GM10847 (cell line): ENCODE data around the gene TAS1R1.

ENCODE experiments used
- POLR2A ChIP-seq: IDR thresholded peaks from 2 replicates; pipeline ENCODE4 v1.6.1; 2011; ENCODE audit not compliant: insufficient read length; ENCODE audit errors: extremely low read depth

Gene TAS1R1

GRCh38 chr1:6578624-6579373, 23.7 kb downstream of the TAS1R1 start:
- no peak for TF ChIP-seq POLR2A

GRCh38 chr1:6579374-6580118, 24.4 kb downstream of the TAS1R1 start, which contains the start of gene ZBTB48:
ZBTB48 (plus strand) TSS chr1:6579994; CDS start chr1:6580610, 616 bp downstream.
- TF ChIP-seq POLR2A, result peak; percentile 97

DNA sequence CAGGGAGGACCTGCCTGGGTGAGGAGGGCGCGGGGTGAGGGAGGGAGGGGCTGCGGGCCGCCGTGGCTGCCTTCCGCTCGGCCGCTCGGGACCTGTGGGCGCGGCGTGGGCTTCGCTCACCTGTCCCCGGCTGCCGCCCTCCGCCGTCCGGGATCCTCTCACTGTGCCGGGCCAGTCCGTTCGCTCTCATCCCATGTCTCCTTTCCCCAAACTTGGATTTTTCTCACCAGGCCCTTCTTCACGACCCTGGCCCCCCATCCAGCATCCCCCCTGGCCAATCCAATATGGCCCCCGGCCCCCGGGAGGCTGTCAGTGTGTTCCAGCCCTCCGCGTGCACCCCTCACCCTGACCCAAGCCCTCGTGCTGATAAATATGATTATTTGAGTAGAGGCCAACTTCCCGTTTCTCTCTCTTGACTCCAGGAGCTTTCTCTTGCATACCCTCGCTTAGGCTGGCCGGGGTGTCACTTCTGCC, 25.0 kb downstream of the TAS1R1 start:
- TF ChIP-seq POLR2A, result no peak

- TF ChIP-seq POLR2A, result no peak
Observed at GRCh38 chr1:6580593-6581409, 25.7 kb downstream of the TAS1R1 start.

GRCh38 chr1:6581561-6582305, 26.6 kb downstream of the TAS1R1 start:
- no peak for TF ChIP-seq POLR2A

DNA sequence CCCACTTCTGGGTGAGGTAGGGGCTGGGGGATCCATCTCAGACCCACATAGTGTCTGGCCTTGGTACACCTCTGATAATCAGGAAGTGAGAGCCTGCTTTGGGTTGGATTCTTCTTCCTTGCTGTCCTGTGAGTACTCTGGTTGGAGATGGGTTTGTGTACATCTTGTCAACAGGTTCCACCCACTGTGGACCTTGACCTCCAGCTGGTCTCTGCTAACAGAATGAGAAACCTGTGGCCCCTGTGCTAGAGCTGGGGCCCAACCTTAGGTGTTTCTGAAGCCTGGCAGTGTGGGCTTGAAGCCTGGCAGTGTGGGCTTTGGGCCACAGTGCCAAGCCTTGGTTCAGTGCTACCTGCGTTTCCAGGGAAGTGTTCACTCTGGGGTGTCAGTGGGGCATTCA, 27.3 kb downstream of the TAS1R1 start:
- no peak for TF ChIP-seq POLR2A

DNA sequence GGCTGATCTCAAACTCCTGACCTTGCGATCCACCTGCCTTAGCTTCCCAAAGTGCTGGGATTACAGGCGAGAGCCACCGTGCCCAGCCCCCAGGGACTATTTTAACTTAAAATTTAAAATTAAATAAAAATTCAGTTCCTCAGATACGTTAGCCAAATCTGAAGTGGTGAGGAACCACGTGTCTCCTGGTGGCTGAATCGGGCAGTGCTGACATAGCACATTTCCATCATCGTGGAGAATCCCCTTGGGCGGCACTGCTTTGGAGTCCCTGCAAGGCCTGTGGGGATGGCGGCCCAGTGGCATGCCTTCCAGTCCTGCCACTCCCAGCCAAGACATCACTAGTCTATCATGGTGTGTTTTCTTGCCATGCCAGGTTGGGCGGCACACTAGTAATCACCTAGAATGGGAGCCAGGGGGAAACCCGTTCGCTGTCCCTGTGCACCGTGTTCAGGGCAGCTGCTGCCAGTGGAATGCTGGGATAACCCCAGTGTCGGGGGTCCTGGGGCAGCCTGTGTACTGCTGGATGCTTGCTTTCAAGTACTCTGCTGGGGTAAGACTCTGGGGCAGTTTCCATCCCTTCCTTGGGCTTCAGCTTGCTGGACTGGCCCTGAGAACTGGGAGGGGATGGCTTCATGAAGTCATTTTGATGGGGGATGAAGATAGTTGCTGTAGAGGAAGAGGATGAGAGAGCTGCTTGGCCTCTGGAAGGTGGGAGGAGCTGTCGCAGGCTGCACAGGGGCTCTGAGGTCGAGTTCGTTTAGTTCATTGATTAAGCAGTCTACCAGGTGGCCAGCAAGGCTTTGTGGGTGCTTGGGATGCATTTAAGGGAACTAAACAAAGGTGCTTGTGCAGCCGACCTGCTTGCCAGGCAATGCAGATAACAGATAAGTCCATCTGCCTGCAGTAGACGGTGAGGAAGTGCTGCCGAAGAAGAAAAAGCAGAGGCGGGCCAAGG, 29.3 kb downstream of the TAS1R1 start:
- TF ChIP-seq POLR2A, result no peak

DNA sequence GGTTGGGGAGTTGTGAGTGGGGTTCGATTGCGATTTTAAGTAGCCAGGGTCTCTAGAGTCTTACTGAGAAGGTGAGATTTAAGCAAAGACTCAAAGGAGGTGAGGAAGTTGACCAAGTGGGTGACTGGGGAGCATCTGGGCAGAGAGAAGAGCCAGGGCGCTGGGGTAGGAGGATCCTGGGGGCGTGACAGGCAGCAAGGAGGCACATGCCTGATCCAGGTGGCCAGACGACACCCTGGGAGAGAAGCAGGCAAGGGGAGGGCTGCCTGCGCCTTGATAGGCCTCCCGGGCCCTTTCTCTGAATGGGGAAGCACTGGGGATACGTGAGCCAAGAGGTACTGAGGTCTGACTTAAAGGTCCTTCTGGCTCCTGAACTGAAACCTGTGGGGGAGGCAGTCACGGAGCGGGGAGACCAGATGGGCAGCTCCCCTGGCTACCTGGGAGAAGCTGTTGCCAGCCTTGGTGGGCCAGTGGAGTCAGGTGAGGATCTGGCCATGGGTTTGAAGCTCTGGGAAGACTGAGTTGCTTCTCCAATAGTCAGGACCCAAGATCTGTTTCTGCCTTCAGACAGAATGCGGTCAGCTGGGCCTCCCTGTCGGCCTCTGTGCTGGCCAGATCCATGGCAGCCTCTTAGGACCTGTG, 30.1 kb downstream of the TAS1R1 start:
- no peak for TF ChIP-seq POLR2A

GRCh38 chr1:6585841-6586240, 30.7 kb downstream of the TAS1R1 start:
- no peak for TF ChIP-seq POLR2A

DNA sequence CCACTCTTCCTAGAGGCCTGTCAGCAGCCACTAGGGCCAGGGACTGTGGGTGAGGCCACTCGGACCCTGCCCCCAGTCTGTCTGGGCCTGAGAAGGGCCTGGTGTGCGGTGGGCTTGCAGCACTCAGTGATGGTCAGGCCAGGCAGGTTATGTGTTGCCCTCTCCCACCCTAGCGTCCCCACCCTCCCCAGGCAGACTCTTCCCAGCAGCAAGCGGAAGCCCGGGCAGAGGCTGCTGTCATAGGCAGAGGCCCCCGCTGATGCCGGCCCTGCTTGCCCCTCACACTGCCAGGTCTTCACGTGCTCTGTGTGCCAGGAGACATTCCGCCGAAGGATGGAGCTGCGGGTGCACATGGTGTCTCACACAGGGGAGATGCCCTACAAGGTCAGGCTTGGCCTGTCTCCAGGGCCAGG, 31.3 kb downstream of the TAS1R1 start:
- TF ChIP-seq POLR2A, result no peak

DNA sequence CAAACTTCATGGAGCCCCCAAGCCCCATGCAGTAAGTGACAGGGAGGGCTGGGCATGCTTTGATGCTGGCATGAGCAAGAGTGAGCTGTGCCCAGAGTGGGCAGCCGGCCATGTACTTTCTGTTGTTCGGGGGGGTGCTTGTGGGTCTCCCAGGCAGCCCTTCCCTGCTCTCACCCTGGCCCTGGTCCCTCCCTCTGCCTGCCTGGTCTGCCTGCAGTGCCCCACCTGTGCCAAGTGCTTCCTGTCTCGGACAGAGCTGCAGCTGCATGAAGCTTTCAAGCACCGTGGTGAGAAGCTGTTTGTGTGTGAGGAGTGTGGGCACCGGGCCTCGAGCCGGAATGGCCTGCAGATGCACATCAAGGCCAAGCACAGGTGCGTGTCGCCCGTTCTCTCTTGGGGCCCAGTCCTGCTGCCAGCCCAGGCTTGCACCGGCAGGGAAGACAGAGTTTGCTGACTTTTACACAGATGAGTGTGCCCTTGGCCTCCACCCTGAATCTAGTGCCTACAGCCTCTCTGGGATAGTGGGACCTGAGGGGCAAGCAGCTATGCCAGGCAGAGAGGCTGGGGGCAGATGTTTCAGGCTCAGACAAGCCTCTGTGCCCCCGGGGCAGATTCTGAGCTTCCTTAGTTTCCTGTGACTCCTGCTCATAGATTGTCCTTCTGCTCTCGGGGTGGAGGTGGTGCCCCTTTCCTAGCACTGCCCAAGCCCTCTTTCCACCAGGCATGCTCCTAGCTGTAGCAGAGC, 32.3 kb downstream of the TAS1R1 start:
- no peak for TF ChIP-seq POLR2A

DNA sequence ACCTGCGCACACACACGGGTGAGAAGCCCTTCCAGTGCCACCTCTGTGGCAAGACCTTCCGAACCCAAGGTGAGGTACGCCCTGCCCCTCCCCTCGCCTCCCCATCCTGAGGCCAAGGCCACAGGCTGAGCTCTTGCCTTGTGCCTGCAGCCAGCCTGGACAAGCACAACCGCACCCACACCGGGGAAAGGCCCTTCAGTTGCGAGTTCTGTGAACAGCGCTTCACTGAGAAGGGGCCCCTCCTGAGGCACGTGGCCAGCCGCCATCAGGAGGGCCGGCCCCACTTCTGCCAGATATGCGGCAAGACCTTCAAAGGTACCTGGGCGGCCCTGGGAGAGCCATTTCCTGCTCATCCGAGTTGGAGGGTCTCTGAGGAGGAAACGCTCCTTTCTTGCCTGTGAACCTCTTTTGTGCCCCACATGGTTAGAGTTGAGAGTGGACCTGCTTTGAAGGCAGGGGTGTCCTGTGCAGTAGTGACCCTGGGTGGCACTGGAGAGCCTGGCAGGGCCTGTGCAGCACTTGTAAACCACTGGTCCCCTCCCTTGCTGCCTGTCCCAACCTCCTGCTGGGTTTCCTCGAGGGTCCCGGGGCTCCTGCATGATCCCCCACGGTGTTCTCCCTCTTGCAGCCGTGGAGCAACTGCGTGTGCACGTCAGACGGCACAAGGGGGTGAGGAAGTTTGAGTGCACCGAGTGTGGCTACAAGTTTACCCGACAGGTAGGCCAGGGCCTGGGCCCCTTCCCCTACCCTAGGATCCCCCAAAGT, 33.2 kb downstream of the TAS1R1 start:
- TF ChIP-seq POLR2A, result no peak
